Neural cell (in vitro differentiated cells): ENCODE measurements around the gene PBXIP1. TPM values are rescaled to one million over a fixed set of nuclear protein-coding genes. Genes with fewer than 3 reads are reported as not detected.

Source experiments
- H2AFZ ChIP-seq: fragments of 200-600, 300-800 bp; sonication (generic), shearing (Covaris generic); 2 replicates; pipeline ENCODE4 v1.6.0; 2014; ENCODE audit warnings: low read depth, mild to moderate bottlenecking, antibody characterized with exemption, low read length, moderate library complexity
- H3F3A ChIP-seq: fragments of 200-600 bp; shearing (Covaris generic); 2 replicates; pipeline ENCODE4 v1.6.1; 2016; ENCODE audit warnings: mild to moderate bottlenecking, moderate library complexity, mixed read lengths, antibody characterized with exemption, low read length; ENCODE audit not compliant: insufficient read depth, poor library complexity, severe bottlenecking
- H3K27ac ChIP-seq: fragments of 200-600, 300-800 bp; sonication (generic), shearing (Covaris generic); 2 replicates; pipeline ENCODE4 v1.5.1; 2014; ENCODE audit warnings: mild to moderate bottlenecking, low read length, moderate library complexity
- H3K27me3 ChIP-seq: fragments of 300-800, 200-600 bp; sonication (generic), shearing (Covaris generic); 2 replicates; pipeline ENCODE4 v1.6.0; 2014; ENCODE audit warnings: mild to moderate bottlenecking, low read depth, low read length, moderate library complexity; ENCODE audit not compliant: insufficient read depth
- H3K36me3 ChIP-seq: fragments of 300-800, 200-600 bp; sonication (generic), shearing (Covaris generic); 2 replicates; pipeline ENCODE4 v1.5.1; 2014; ENCODE audit warnings: mild to moderate bottlenecking, antibody characterized with exemption, low read length, moderate library complexity; ENCODE audit not compliant: insufficient read depth
- H3K4me2 ChIP-seq: fragments of 300-800, 200-600 bp; sonication (generic), shearing (Covaris generic); 2 replicates; pipeline ENCODE4 v1.6.0; 2014; ENCODE audit warnings: mild to moderate bottlenecking, low read length
- H3K4me3 ChIP-seq: fragments of 300-800, 200-600 bp; sonication (generic), shearing (Covaris generic); 2 replicates; pipeline ENCODE4 v1.5.1; 2014; ENCODE audit warnings: mild to moderate bottlenecking, low read length, moderate library complexity
- H3K79me2 ChIP-seq: fragments of 200-600 bp; shearing (Covaris generic); replicated peaks from 2 replicates; pipeline ENCODE4 v1.6.0; 2014; ENCODE audit warnings: mild to moderate bottlenecking, low read length, moderate library complexity; ENCODE audit not compliant: insufficient read depth
- H3K9ac ChIP-seq: fragments of 300-800, 200-600 bp; sonication (generic), shearing (Covaris generic); 2 replicates; pipeline ENCODE4 v1.6.1; 2016; ENCODE audit warnings: mild to moderate bottlenecking, low read length, mixed read lengths
- H3K9me2 ChIP-seq: fragments of 200-600 bp; shearing (Covaris generic); 2 replicates; pipeline ENCODE4 v1.6.1; 2016; ENCODE audit warnings: mild to moderate bottlenecking, low read length, mixed read lengths; ENCODE audit not compliant: insufficient read depth
- H3K9me3 ChIP-seq: fragments of 200-600, 300-800 bp; sonication (generic), shearing (Covaris generic); 2 replicates; pipeline ENCODE4 v1.6.1; 2016; ENCODE audit warnings: mild to moderate bottlenecking, mixed run types, low read length, moderate library complexity, mixed read lengths
- H4K20me1 ChIP-seq: fragments of 200-600 bp; shearing (Covaris generic); 2 replicates; pipeline ENCODE4 v1.6.1; 2016; ENCODE audit warnings: mild to moderate bottlenecking, mixed run types; ENCODE audit not compliant: insufficient read depth
- MXI1 ChIP-seq: fragments of 450-650 bp; conservative IDR thresholded peaks from 2 replicates; pipeline ENCODE4 v1.6.1; 2014; ENCODE audit warnings: antibody characterized with exemption, mild to moderate bottlenecking; ENCODE audit not compliant: poor library complexity, severe bottlenecking
- POLR2AphosphoS5 ChIP-seq: IDR thresholded peaks from 2 replicates; pipeline ENCODE4 v1.6.1; 2012
- RAD21 ChIP-seq: fragments of 450-650 bp; conservative IDR thresholded peaks from 2 replicates; pipeline ENCODE4 v1.6.1; 2014; ENCODE audit warnings: antibody characterized with exemption, mild to moderate bottlenecking, moderate library complexity
- SMC3 ChIP-seq: fragments of 450-650 bp; conservative IDR thresholded peaks from 2 replicates; pipeline ENCODE4 v1.6.1; 2014; ENCODE audit warnings: antibody characterized with exemption, mild to moderate bottlenecking, moderate library complexity; ENCODE audit not compliant: poor library complexity
- polyA plus RNA-seq: library from polyadenylated mRNA; depleted of rRNA; stranded (reverse); fragments of >200 nt; gene quantifications from 2 replicates; pipeline ENCODE4 v1.2.3, GENCODE V29; 2014
- TF ChIP-seq, protein P1 (sequence below): fragments of 450-650 bp; IDR thresholded peaks from 2 replicates; pipeline ENCODE4 v1.5.1; 2014; ENCODE audit warnings: antibody characterized with exemption, mild to moderate bottlenecking, moderate library complexity; ENCODE audit not compliant: poor library complexity, severe bottlenecking
- TF ChIP-seq, protein P2 (sequence below): IDR thresholded peaks from 2 replicates; pipeline ENCODE4 v1.6.1; 2012; ENCODE audit warnings: borderline replicate concordance

Gene PBXIP1
- polyA plus RNA-seq, 1 donor from 2014 or later: 5.4 TPM

DNA sequence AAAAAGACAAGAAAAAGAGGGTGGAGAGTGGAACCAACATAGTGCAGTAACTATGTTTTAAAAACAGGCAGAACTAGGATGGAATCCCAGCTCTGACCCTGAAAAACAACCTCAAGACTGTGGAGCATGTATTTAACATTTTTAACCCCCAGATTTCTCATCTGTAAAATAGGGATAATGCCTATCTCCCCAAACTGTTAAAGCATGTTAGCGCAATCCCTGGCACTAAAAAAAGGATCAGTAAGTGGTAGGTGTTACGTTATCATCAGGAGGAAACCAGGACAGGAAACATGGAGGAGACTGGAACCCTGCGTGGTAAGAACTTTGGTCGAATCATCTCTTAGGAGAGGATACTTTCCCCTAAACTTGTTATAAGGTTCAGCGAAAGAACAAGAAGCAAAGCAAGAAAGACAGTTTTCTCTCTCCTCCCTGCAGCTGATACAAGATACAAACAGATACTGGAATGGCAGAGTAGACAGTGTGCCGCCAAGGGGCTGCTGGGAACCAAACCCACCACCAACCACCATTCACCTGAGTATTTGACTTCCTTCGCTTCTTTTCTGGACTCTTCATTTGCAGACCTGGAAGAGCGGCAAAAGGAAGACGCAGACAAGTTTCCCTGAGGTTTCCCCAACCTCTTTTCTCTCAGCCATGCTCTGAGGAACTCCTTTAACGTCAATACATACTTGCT, 4.7 kb upstream of the PBXIP1 start:
- Histone ChIP-seq H3K36me3 (no peaks in the 10 kb centered on the region), H3K27ac (peak overlapping the region; percentile 95), H2AFZ (no peak overlapping the region), H3K79me2 (peaks cover 24% of the 10 kb centered on the region), H3F3A (no peaks in the 10 kb centered on the region), H3K4me3 (peak overlapping the region; percentile 98), H3K9me2 (no peaks in the 10 kb centered on the region), H4K20me1 (no peaks in the 10 kb centered on the region), H3K9me3 (no peaks in the 10 kb centered on the region), H3K4me2 (peak overlapping the region; percentile 86), H3K9ac (peak overlapping the region; percentile 98), H3K27me3 (no peaks in the 10 kb centered on the region)
- TF ChIP-seq POLR2AphosphoS5 (no peak), MXI1 (no peak), RAD21 (no peak), SMC3 (no peak)
- TF ChIP-seq, protein P1, sequence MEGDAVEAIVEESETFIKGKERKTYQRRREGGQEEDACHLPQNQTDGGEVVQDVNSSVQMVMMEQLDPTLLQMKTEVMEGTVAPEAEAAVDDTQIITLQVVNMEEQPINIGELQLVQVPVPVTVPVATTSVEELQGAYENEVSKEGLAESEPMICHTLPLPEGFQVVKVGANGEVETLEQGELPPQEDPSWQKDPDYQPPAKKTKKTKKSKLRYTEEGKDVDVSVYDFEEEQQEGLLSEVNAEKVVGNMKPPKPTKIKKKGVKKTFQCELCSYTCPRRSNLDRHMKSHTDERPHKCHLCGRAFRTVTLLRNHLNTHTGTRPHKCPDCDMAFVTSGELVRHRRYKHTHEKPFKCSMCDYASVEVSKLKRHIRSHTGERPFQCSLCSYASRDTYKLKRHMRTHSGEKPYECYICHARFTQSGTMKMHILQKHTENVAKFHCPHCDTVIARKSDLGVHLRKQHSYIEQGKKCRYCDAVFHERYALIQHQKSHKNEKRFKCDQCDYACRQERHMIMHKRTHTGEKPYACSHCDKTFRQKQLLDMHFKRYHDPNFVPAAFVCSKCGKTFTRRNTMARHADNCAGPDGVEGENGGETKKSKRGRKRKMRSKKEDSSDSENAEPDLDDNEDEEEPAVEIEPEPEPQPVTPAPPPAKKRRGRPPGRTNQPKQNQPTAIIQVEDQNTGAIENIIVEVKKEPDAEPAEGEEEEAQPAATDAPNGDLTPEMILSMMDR: no peak
- TF ChIP-seq, protein P2, sequence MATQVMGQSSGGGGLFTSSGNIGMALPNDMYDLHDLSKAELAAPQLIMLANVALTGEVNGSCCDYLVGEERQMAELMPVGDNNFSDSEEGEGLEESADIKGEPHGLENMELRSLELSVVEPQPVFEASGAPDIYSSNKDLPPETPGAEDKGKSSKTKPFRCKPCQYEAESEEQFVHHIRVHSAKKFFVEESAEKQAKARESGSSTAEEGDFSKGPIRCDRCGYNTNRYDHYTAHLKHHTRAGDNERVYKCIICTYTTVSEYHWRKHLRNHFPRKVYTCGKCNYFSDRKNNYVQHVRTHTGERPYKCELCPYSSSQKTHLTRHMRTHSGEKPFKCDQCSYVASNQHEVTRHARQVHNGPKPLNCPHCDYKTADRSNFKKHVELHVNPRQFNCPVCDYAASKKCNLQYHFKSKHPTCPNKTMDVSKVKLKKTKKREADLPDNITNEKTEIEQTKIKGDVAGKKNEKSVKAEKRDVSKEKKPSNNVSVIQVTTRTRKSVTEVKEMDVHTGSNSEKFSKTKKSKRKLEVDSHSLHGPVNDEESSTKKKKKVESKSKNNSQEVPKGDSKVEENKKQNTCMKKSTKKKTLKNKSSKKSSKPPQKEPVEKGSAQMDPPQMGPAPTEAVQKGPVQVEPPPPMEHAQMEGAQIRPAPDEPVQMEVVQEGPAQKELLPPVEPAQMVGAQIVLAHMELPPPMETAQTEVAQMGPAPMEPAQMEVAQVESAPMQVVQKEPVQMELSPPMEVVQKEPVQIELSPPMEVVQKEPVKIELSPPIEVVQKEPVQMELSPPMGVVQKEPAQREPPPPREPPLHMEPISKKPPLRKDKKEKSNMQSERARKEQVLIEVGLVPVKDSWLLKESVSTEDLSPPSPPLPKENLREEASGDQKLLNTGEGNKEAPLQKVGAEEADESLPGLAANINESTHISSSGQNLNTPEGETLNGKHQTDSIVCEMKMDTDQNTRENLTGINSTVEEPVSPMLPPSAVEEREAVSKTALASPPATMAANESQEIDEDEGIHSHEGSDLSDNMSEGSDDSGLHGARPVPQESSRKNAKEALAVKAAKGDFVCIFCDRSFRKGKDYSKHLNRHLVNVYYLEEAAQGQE: no peak

DNA sequence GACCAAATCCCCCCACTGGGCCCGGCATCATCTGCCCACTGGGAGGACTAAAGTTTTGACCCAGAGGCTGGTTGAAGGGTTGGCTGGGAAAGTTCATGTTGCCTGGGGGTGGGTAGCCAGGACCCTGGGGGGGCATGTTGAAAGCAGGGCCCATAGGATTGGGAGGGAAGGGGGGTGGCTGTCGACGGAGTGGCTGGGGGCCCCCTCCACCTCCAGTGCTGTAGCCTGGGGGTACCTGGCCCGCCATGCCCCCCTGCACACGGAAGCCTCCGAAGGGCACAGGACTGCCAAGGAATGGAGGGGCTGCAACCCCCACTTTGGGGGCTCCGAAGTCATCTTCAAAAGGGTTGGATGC, 3.5 kb upstream of the PBXIP1 start:
- Histone ChIP-seq H3K4me2 (no peak overlapping the region), H3K9me2 (no peaks in the 10 kb centered on the region), H3K27me3 (no peaks in the 10 kb centered on the region), H3K27ac (no peak overlapping the region), H3K4me3 (no peak overlapping the region), H3K9ac (no peak overlapping the region), H3K79me2 (peaks cover 24% of the 10 kb centered on the region), H3K9me3 (no peaks in the 10 kb centered on the region), H3K36me3 (no peaks in the 10 kb centered on the region), H3F3A (peaks cover 8% of the 10 kb centered on the region), H2AFZ (no peak overlapping the region), H4K20me1 (no peaks in the 10 kb centered on the region)
- TF ChIP-seq, protein P1: no peak
